Activated T-cell treated with anti-CD3 and anti-CD28 coated beads, Interleukin-2, amount 50 U/mL, for 1 hour (primary cell): Measurements from ENCODE around the gene OR10AD1.
"Not testable (repeated sequence)": the region's sequence is repeated elsewhere in the genome, so short reads cannot be mapped to it uniquely, and the experiment has no call there.

Experiments used
- DNase-seq: peaks from one replicate; pipeline ENCODE4 v3.0.0-alpha.2; 2020

Gene OR10AD1

DNA sequence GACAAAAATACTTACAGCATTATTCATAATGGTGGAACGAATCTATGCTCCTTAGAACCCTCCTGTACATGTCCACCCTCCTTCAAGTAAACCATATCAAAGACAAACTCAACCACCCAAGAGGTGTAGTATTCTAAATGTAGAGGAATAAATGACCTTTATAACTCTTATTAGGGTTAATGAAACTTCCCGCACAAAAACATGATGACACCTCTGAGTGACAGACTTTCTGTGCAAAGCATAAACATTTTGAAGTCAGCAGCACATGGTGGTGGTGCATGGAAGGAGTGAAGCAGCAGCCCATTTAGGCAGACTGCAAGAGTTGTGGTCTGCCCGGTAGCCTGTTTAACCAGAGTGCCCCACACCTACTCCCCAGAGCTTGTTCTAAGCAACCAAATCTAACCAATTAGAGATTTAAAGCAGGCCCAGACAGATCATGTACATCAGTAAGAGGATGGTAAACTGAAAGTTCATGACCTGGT, 45.2 kb downstream of the OR10AD1 start:
- no peak for DNase-seq

DNA sequence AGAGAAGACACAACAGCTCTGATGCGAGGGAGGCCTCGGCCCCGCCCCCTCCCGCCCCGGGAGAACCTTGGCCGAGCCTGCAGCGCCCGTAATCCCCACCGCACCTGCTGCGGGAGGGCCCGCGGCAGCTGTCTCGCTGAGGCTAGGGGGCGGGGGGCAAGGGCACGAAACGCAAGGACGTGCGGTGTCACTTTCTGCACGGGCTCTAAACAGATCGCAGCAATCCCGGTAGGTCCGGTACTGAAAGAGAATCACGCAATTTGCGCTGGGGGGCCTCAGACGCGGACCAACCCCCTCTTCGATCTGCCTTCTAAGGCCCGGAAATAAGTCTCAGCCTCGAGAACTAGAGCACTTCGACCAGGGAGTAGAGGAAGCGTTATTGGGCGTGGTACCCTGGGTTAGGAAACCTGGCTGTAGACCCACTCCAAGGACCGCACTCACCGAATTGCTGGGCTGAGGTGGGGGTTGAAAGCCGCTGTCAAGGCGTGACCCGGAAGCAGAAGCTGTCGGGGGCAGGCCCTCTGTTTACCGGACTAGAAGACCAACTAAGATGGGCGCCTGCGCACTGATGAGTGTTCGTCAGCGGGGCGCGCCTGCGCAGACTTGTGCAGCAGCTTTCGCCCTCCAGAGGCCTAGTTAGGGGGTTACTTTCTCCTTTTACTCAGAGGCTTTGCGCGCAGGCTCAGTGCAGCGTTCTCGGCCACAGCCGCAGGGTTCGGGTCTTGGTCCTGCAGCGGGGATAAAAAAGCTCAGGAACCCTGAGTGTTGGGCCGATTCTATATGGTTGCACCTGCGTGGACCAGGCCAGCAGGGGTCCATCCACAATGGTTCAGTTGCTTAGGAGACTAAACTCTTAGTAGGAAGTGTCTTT, 45.8 kb downstream of the OR10AD1 start, which contains the start of gene ASB8:
Gene ASB8 (minus strand): TSS at position 498 of the 871 bp plus-strand sequence. CDS start 4,019 bp downstream, outside the sequence.
- DNase-seq: peak; percentile 99

DNA sequence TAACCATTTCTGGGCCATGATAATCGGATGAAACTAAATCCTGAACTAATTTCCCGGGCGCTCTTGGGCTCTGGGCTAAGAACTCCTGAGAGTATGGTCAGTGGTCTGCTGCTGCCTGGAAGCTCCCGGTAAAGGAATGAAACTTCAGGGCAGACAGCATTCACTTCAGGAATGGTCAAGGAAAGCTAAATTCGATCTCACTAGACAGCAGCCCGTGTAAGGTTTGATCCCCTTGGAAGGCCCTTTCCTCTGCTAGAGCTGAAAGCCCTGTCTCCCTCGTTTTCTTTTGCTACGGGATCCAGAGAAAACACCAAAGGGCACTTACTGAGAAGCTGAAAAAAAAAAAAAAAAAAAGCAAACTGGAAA, 46.5 kb downstream of the OR10AD1 start:
- no peak for DNase-seq

DNA sequence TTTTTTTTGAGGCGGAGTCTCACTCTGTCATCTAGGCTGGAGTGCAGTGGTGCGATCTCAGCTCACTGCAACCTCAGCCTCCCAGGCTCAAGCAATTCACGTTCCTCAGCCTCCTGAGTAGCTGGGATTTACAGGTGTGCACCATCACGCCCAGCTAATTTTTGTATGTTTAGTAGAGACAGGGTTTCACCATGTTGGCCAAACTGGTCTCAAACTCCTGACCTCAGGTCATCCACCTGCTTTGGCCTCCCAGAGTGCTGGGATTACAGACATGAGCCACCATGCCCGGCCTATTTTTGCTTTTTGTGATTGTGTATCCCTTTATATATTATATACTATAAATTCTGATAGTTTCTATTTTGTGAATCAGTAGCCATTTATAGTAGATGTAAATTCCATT, 47.3 kb downstream of the OR10AD1 start:
- DNase-seq: not testable (repeated sequence)
